ENCODE results near the gene MAB21L4.

- TF ChIP-seq, protein P1, sequence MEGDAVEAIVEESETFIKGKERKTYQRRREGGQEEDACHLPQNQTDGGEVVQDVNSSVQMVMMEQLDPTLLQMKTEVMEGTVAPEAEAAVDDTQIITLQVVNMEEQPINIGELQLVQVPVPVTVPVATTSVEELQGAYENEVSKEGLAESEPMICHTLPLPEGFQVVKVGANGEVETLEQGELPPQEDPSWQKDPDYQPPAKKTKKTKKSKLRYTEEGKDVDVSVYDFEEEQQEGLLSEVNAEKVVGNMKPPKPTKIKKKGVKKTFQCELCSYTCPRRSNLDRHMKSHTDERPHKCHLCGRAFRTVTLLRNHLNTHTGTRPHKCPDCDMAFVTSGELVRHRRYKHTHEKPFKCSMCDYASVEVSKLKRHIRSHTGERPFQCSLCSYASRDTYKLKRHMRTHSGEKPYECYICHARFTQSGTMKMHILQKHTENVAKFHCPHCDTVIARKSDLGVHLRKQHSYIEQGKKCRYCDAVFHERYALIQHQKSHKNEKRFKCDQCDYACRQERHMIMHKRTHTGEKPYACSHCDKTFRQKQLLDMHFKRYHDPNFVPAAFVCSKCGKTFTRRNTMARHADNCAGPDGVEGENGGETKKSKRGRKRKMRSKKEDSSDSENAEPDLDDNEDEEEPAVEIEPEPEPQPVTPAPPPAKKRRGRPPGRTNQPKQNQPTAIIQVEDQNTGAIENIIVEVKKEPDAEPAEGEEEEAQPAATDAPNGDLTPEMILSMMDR (IDR thresholded peaks at IDR 0.05; ENCODE audit: low read depth, low read length, poor library complexity, severe bottlenecking), result no peak
- no peak for TF ChIP-seq EZH2phosphoT487 (IDR thresholded peaks at IDR 0.05; ENCODE audit: borderline replicate concordance, low read length)
Observed at GRCh38 chr2:240847817-240848216, 48.1 kb downstream of the MAB21L4 start.

Measured in DOHH2 (cell line).